8988T (cell line): Measurements from ENCODE around the gene WDR1.

Experiments
- DNase-seq: peaks from one replicate; pipeline ENCODE4 v3.0.0; 2011

The WDR1 gene

GRCh38 chr4:10113362-10114047 is 3.1 kb downstream of the WDR1 start:
- DNase-seq = no peak

GRCh38 chr4:10112658-10113284 is 3.8 kb downstream of the WDR1 start:
- DNase-seq = no peak

- no peak for DNase-seq
These were observed 5.4 kb downstream of the WDR1 start for GRCh38 chr4:10111067-10111801.

GRCh38 chr4:10109995-10110670 is 6.5 kb downstream of the WDR1 start:
- DNase-seq = no peak

- no peak for DNase-seq
These were observed 7.5 kb downstream of the WDR1 start for GRCh38 chr4:10108818-10109783.

GRCh38 chr4:10108391-10108790 is 8.2 kb downstream of the WDR1 start:
- no peak for DNase-seq

- no peak for DNase-seq
These were observed 9.2 kb downstream of the WDR1 start for GRCh38 chr4:10107111-10108091.

GRCh38 chr4:10106421-10107039 is 10.1 kb downstream of the WDR1 start:
- DNase-seq = peak; percentile 90

- no peak for DNase-seq
These were observed 10.7 kb downstream of the WDR1 start for GRCh38 chr4:10105920-10106319.

GRCh38 chr4:10105421-10105820 is 11.2 kb downstream of the WDR1 start:
- no peak for DNase-seq

- no peak for DNase-seq
These were observed 11.7 kb downstream of the WDR1 start for GRCh38 chr4:10104991-10105276.

- DNase-seq = no peak
These were observed 12.2 kb downstream of the WDR1 start for GRCh38 chr4:10104211-10104990.

- no peak for DNase-seq
These were observed 13.9 kb downstream of the WDR1 start for GRCh38 chr4:10102474-10103332.

GRCh38 chr4:10101671-10102473 is 14.7 kb downstream of the WDR1 start:
- no peak for DNase-seq

- DNase-seq = no peak
These were observed 15.8 kb downstream of the WDR1 start for GRCh38 chr4:10100734-10101216.

GRCh38 chr4:10099499-10100325 is 16.9 kb downstream of the WDR1 start:
- DNase-seq = no peak

GRCh38 chr4:10098780-10099160 is 17.8 kb downstream of the WDR1 start:
- no peak for DNase-seq
